ENCODE results near the gene ERRFI1.

ERRFI1 gene

DNA sequence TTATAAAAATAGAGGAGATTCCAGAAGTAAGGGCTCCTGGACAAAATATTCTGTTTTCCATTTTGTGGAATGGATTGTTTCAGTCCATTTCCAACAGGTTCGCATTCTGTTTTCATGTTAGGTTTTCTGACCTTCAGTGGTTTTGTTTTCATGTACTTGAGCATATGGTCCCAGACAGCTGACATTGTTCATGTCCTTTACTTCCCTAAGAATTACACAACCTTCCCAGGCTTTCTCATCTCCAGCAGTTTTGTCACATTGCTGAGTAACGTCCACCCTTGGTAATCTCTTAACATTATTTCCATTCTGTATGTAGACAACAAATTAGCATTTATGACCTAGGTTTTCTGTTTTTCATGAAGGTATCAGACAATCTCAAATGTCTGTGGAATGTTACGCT is 21.0 kb upstream of the ERRFI1 start:
- no peak for TF ChIP-seq SIN3A (IDR thresholded peaks at IDR 0.05; ENCODE audit: borderline replicate concordance, insufficient read depth, low read length)
- TF ChIP-seq FOXP2 (optimal IDR thresholded peaks at IDR 0.05; ENCODE audit: borderline replicate concordance, extremely low read depth, extremely low read length, insufficient read depth): no peak
- TF ChIP-seq POLR2AphosphoS5 (IDR thresholded peaks at IDR 0.05; ENCODE audit: low read depth, low read length): no peak
- TF ChIP-seq, protein P1, sequence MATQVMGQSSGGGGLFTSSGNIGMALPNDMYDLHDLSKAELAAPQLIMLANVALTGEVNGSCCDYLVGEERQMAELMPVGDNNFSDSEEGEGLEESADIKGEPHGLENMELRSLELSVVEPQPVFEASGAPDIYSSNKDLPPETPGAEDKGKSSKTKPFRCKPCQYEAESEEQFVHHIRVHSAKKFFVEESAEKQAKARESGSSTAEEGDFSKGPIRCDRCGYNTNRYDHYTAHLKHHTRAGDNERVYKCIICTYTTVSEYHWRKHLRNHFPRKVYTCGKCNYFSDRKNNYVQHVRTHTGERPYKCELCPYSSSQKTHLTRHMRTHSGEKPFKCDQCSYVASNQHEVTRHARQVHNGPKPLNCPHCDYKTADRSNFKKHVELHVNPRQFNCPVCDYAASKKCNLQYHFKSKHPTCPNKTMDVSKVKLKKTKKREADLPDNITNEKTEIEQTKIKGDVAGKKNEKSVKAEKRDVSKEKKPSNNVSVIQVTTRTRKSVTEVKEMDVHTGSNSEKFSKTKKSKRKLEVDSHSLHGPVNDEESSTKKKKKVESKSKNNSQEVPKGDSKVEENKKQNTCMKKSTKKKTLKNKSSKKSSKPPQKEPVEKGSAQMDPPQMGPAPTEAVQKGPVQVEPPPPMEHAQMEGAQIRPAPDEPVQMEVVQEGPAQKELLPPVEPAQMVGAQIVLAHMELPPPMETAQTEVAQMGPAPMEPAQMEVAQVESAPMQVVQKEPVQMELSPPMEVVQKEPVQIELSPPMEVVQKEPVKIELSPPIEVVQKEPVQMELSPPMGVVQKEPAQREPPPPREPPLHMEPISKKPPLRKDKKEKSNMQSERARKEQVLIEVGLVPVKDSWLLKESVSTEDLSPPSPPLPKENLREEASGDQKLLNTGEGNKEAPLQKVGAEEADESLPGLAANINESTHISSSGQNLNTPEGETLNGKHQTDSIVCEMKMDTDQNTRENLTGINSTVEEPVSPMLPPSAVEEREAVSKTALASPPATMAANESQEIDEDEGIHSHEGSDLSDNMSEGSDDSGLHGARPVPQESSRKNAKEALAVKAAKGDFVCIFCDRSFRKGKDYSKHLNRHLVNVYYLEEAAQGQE (IDR thresholded peaks at IDR 0.05; ENCODE audit: insufficient read depth in 1 of 2, low read depth in 2 of 2, low read length in 2 of 2): no peak
- TF ChIP-seq TAF1 (IDR thresholded peaks at IDR 0.05; ENCODE audit: borderline replicate concordance, insufficient read depth, low read length): no peak

DNA sequence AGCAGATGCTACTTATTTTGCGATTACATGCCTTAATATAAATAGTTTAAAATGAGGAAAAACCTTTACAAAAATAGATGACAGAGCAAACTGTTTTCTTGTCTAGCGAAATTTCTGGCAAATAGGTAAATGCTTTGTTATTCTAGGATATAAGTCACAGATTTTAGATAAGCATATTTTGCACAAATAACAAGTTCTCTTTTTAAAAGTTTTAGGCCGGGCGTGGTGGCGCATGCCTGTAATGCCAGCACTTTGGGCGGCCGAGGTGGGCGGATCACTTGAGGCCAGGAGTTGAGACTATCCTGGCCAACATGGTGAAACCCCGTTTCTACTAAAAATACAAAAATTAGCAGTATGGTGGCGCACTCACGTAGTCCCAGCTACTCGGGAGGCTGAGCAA is 20.3 kb upstream of the ERRFI1 start:
- no peak for TF ChIP-seq TAF1 (IDR thresholded peaks at IDR 0.05; ENCODE audit: borderline replicate concordance, insufficient read depth, low read length)
- TF ChIP-seq FOXP2 (optimal IDR thresholded peaks at IDR 0.05; ENCODE audit: borderline replicate concordance, extremely low read depth, extremely low read length, insufficient read depth): no peak
- TF ChIP-seq, protein P1 (IDR thresholded peaks at IDR 0.05; ENCODE audit: insufficient read depth in 1 of 2, low read depth in 2 of 2, low read length in 2 of 2): no peak
- no peak for TF ChIP-seq POLR2AphosphoS5 (IDR thresholded peaks at IDR 0.05; ENCODE audit: low read depth, low read length)
- no peak for TF ChIP-seq SIN3A (IDR thresholded peaks at IDR 0.05; ENCODE audit: borderline replicate concordance, insufficient read depth, low read length)

DNA sequence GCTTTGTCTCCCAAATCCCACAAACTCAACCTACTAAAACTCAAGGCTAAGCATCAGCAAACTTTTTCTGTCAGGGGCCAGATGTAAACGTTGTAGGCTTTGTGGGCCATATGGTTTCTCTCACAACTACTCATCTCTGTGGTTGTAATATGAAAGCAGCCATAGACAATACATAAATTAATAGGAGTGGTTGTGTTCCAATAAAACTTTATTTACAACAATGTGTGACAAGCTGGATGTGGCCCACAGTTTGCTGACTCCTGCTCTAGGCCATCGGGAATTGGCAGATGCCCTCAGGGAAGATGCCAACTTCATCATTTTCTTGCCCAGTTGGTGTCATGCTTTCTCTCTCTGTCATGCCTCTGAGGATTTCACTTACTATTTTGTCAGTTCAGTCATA is 17.5 kb upstream of the ERRFI1 start:
- TF ChIP-seq, protein P1 (IDR thresholded peaks at IDR 0.05; ENCODE audit: insufficient read depth in 1 of 2, low read depth in 2 of 2, low read length in 2 of 2): no peak
- TF ChIP-seq TAF1 (IDR thresholded peaks at IDR 0.05; ENCODE audit: borderline replicate concordance, insufficient read depth, low read length): no peak
- TF ChIP-seq FOXP2 (optimal IDR thresholded peaks at IDR 0.05; ENCODE audit: borderline replicate concordance, extremely low read depth, extremely low read length, insufficient read depth): no peak

DNA sequence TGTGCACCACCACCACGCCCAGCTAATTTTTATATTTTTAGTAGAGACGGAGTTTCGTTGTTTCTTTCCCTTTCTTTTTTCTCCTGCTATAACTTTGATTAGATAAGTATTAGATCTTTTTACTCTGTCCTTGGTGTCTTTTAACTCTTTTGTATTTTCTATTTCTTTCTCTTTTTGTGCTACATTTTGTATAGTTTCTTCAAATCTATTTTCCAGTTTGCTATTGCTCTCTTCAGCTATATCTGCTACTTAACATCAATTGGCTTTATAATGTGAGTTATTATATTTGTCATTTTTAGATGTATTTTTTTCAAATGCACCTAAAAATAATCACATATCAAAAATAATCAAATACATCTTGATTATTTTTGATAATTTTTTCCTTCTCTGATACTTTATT is 16.0 kb upstream of the ERRFI1 start:
- TF ChIP-seq, protein P1 (IDR thresholded peaks at IDR 0.05; ENCODE audit: insufficient read depth in 1 of 2, low read depth in 2 of 2, low read length in 2 of 2): no peak
- TF ChIP-seq POLR2AphosphoS5 (IDR thresholded peaks at IDR 0.05; ENCODE audit: low read depth, low read length) (no peak), SIN3A (IDR thresholded peaks at IDR 0.05; ENCODE audit: borderline replicate concordance, insufficient read depth, low read length) (no peak)

DNA sequence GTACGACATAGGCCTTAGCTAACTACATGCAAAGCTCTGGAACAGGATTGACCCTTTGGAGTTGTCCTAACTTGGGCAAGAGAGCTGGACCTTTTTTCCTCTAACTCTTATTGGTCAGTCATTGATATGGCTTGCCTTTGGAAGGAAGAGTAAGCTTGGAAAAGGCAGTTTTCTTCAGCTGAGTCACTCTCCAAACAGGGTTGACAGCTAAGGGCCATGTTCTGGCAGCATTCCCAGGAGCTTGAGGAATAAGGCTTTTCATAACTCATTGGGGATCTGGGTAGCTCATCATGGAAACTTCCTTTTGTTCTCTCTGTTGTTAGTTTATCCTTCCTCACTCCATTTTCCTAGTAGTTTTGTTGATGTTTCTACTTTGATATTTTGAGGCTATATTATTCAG is 14.5 kb upstream of the ERRFI1 start:
- TF ChIP-seq, protein P1 (IDR thresholded peaks at IDR 0.05; ENCODE audit: insufficient read depth in 1 of 2, low read depth in 2 of 2, low read length in 2 of 2): 0 out of 4 replicates have a peak, but pooled peaks of 1 of the 2 experiments have one; percentile 12
- TF ChIP-seq SIN3A (IDR thresholded peaks at IDR 0.05; ENCODE audit: borderline replicate concordance, insufficient read depth, low read length): peak; percentile 70; the same call in 1 of the 2 replicates
- TF ChIP-seq TAF1 (IDR thresholded peaks at IDR 0.05; ENCODE audit: borderline replicate concordance, insufficient read depth, low read length): no peak

Data from PFSK-1 (cell line).